SK-N-MC (cell line): ENCODE results near the gene OPCML.

Experiments used
- EZH2 ChIP-seq: fragments of 200-600 bp; sonication (generic); IDR thresholded peaks from one replicate; pipeline ENCODE4 v1.6.1; 2017; ENCODE audit warnings: antibody characterized with exemption
- POLR2AphosphoS5 ChIP-seq: IDR thresholded peaks from 2 replicates; pipeline ENCODE4 v1.6.1; 2012; ENCODE audit warnings: mild to moderate bottlenecking, low read depth, low read length, borderline replicate concordance

DNA sequence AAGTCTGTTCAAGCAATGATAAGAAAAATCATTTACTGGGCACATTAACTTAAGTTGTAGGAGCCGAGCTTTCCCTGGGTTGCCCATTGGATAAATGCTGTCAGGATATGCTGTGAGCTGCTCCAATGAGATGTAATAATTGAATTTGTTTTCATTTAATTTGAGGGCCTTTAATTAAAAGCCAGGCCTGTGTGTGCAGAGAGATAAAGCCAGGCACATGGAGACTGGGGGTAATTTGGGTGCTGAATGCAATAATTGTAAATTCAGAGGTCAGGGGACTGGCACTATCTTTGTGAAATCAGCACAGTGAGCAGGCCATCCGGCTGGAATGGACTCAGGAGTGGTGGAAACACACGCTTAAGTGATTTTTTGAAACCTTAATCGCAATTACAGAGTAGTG is 125.8 kb downstream of the OPCML start:
- TF ChIP-seq EZH2 (no peak), POLR2AphosphoS5 (no peak)
